ENCODE data around the gene PNPLA3. TPM values are rescaled to one million over a fixed set of nuclear protein-coding genes. Genes with fewer than 3 reads are reported as not detected.

Gene PNPLA3
- total RNA-seq, 2 donors from 2014 or later = 48.1 to 52.6 TPM

DNA sequence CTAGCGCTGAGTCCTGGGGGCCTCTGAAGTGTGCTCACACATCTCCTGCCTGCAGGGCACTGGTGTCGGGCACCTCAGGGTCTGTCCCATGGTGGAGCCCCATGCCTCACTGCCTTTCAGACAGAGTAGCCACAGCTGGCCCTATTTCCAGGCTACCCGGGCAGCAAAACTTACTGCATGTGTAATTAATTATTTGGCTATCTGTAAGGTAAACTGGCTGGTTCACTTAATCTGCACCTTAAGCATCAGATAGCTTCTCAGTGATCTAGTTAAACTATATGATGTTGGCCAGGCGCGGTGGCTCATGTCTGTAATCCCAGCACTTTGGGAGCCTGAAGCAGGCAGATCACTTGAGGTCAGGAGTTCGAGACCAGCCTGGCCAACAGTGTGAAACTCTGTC lies 5.3 kb downstream of the PNPLA3 start:
- peaks cover 10% of the 10 kb centered on the region for H3K4me1 ChIP-seq (ENCODE audit: control insufficient read depth, insufficient read depth, low read length)
- Mint-ChIP-seq H3K27ac (no peak overlapping the region), H3K27me3 (ENCODE audit: insufficient read depth) (no peaks in the 10 kb centered on the region), H3K9me3 (no peaks in the 10 kb centered on the region), H3K4me3 (no peak overlapping the region), H3K36me3 (ENCODE audit: low read depth) (peaks cover 63% of the 10 kb centered on the region), H3K4me1 (peaks cover 20% of the 10 kb centered on the region)
- no peak overlapping the region for H3K27ac ChIP-seq (ENCODE audit: low read depth, low read length)
- DNase-seq = no peak
- H3K27me3 ChIP-seq (ENCODE audit: control insufficient read depth, insufficient read depth, low read length, poor library complexity, severe bottlenecking) = no peaks in the 10 kb centered on the region
- no peaks in the 10 kb centered on the region for H3K9me3 ChIP-seq (ENCODE audit: control insufficient read depth, low read length)
- TF ChIP-seq, protein P1, sequence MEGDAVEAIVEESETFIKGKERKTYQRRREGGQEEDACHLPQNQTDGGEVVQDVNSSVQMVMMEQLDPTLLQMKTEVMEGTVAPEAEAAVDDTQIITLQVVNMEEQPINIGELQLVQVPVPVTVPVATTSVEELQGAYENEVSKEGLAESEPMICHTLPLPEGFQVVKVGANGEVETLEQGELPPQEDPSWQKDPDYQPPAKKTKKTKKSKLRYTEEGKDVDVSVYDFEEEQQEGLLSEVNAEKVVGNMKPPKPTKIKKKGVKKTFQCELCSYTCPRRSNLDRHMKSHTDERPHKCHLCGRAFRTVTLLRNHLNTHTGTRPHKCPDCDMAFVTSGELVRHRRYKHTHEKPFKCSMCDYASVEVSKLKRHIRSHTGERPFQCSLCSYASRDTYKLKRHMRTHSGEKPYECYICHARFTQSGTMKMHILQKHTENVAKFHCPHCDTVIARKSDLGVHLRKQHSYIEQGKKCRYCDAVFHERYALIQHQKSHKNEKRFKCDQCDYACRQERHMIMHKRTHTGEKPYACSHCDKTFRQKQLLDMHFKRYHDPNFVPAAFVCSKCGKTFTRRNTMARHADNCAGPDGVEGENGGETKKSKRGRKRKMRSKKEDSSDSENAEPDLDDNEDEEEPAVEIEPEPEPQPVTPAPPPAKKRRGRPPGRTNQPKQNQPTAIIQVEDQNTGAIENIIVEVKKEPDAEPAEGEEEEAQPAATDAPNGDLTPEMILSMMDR (conservative IDR thresholded peaks at IDR 0.05) = no peak
- no peak overlapping the region for H3K9ac ChIP-seq (ENCODE audit: extremely low read depth, low read length, poor library complexity, severe bottlenecking)
- H3K4me3 ChIP-seq (ENCODE audit: low read length) = no peak overlapping the region
- peaks cover 65% of the 10 kb centered on the region for H3K36me3 ChIP-seq (ENCODE audit: control insufficient read depth, insufficient read depth, low read length)
- WGBS, 2 experiments (ENCODE audit: insufficient coverage in 1 of 2, insufficient read length in 1 of 2) = 96 to 98% methylated on average over 6 of the region's 6 CpGs

DNA sequence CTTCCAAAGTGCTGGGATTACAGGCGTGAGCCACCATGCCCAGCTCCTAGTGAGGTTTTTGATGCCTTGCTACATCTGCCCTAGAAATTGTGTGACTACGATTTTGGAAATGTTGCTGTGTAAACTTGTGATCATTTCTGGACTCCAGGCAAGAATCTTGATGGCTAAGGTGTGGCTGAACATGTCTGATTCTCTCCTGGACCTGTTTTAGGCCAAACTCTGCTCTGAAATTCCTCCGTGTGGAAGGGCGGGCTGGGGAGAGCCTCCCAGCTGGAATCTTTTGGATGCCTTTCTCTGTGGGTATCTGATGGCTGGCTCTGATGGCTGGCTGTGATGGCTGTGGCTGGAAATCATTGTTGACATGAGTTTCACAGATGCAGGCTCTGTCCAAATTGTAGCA lies 8.2 kb downstream of the PNPLA3 start:
- 85 to 89% methylated on average over 4 of the region's 4 CpGs for WGBS, 2 experiments (ENCODE audit: insufficient coverage in 1 of 2, insufficient read length in 1 of 2)
- Mint-ChIP-seq H3K36me3 (ENCODE audit: low read depth) (peaks cover 87% of the 10 kb centered on the region), H3K4me1 (peaks cover 4% of the 10 kb centered on the region), H3K27ac (no peak overlapping the region), H3K9me3 (no peaks in the 10 kb centered on the region), H3K4me3 (no peak overlapping the region), H3K27me3 (ENCODE audit: insufficient read depth) (no peaks in the 10 kb centered on the region)
- no peak overlapping the region for H3K27ac ChIP-seq (ENCODE audit: low read depth, low read length)
- no peaks in the 10 kb centered on the region for H3K9me3 ChIP-seq (ENCODE audit: control insufficient read depth, low read length)
- no peak for DNase-seq
- no peak overlapping the region for H3K9ac ChIP-seq (ENCODE audit: extremely low read depth, low read length, poor library complexity, severe bottlenecking)
- peaks cover 3% of the 10 kb centered on the region for H3K4me1 ChIP-seq (ENCODE audit: control insufficient read depth, insufficient read depth, low read length)
- H3K27me3 ChIP-seq (ENCODE audit: control insufficient read depth, insufficient read depth, low read length, poor library complexity, severe bottlenecking) = no peaks in the 10 kb centered on the region
- TF ChIP-seq, protein P1 (conservative IDR thresholded peaks at IDR 0.05) = no peak
- no peak overlapping the region for H3K4me3 ChIP-seq (ENCODE audit: low read length)
- H3K36me3 ChIP-seq (ENCODE audit: control insufficient read depth, insufficient read depth, low read length) = peaks cover 88% of the 10 kb centered on the region

DNA sequence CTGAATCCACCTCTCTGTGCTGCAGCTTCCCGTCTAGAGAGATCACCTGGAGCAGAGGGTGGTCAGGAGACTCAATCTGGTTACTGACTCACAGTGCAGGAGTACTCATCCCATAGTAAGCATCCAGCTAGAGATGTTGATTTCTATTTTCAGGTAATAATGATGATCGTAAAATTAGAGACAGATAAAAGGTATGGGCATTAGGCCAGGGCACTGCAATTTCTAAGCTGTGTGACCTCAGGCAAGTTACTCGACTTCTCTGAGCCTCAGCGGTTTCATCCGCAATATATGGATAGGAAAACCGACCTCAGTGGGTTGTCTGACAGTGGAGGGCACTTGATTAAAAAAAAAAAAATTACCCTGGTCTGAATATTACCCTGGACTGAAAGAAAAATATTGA lies 17.8 kb downstream of the PNPLA3 start:
- H3K9me3 Mint-ChIP-seq = no peaks in the 10 kb centered on the region
- 93 to 98% methylated on average over 5 to 6 of the region's 6 CpGs for WGBS, 2 experiments (ENCODE audit: insufficient coverage in 1 of 2, insufficient read length in 1 of 2)
- no peak overlapping the region for H3K4me3 Mint-ChIP-seq
- TF ChIP-seq, protein P1 (conservative IDR thresholded peaks at IDR 0.05) = no peak
- peaks cover 96% of the 10 kb centered on the region for H3K36me3 Mint-ChIP-seq (ENCODE audit: low read depth)
- H3K4me1 Mint-ChIP-seq = no peaks in the 10 kb centered on the region
- peaks cover 6% of the 10 kb centered on the region for H3K9me3 ChIP-seq (ENCODE audit: control insufficient read depth, low read length)
- no peak overlapping the region for H3K4me3 ChIP-seq (ENCODE audit: low read length)
- no peak overlapping the region for H3K27ac Mint-ChIP-seq
- H3K9ac ChIP-seq (ENCODE audit: extremely low read depth, low read length, poor library complexity, severe bottlenecking) = no peak overlapping the region
- H3K4me1 ChIP-seq (ENCODE audit: control insufficient read depth, insufficient read depth, low read length) = no peaks in the 10 kb centered on the region
- no peak overlapping the region for H3K27ac ChIP-seq (ENCODE audit: low read depth, low read length)
- H3K27me3 Mint-ChIP-seq (ENCODE audit: insufficient read depth) = no peaks in the 10 kb centered on the region
- H3K36me3 ChIP-seq (ENCODE audit: control insufficient read depth, insufficient read depth, low read length) = peaks cover 95% of the 10 kb centered on the region
- no peaks in the 10 kb centered on the region for H3K27me3 ChIP-seq (ENCODE audit: control insufficient read depth, insufficient read depth, low read length, poor library complexity, severe bottlenecking)
- DNase-seq = no peak
